Muscle of arm (tissue), 12 donors: ENCODE data around the gene NANS. TPM values are rescaled to one million over a fixed set of nuclear protein-coding genes. Genes with fewer than 3 reads are reported as not detected.

ENCODE experiments used
- DNase-seq: peaks from one replicate; pipeline ENCODE4 v3.0.0-alpha.2; 2013
- polyA plus RNA-seq, 12 donors: library from polyadenylated mRNA; unstranded; fragments of 120-200 nt; gene quantifications; one replicate each; pipeline ENCODE4 v1.2.1, GENCODE V29; 2013; ENCODE audit not compliant: insufficient read length in 12 of 12

The NANS gene
- polyA plus RNA-seq, 12 donors = 28.0 to 45.4 (median 33.4) TPM; not detected in 1

GRCh38 chr9:98034593-98035546, 21.7 kb upstream of the NANS start:
- peak; percentile 78 for DNase-seq

DNA sequence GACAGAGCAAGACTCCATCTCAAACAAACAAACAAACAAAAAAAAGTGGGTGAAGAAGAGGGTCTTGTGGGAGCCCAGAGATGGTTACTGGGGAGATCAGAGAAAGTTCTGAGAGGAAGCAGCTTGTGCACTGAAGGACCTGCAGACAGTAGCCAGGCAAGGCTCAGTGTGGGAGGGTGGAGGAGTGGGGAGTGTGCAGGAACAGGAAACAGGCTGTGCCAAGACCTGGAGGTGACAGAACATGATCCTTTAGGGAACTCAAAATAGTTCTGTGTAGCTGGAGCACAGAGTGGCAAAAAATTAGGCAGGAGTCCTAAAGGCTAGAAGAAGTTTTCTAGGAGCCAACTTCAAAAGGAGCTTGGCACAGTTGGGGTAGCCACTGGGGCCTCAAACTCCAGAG, 19.2 kb upstream of the NANS start:
- DNase-seq = no peak

DNA sequence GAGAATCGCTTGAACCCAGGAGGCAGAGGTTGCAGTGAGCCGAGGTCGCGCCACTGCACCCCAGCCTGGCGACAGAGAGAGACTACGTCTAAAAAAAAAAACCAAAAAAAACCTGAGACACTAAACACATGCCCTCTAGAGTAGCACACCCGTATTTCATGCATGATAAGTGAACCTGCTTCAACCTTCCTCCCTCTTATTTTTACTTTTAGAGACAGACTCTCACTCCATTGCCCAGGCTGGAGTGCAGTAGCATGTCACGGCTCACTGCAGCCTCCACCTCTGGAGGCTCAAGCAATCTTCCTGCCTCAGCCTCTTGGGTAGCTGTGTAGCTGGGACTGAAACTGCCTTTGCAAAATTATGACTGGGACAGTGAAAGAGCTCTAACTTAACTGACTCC, 17.6 kb upstream of the NANS start:
- no peak for DNase-seq

GRCh38 chr9:98039607-98040017, 16.9 kb upstream of the NANS start:
- DNase-seq = no peak

DNA sequence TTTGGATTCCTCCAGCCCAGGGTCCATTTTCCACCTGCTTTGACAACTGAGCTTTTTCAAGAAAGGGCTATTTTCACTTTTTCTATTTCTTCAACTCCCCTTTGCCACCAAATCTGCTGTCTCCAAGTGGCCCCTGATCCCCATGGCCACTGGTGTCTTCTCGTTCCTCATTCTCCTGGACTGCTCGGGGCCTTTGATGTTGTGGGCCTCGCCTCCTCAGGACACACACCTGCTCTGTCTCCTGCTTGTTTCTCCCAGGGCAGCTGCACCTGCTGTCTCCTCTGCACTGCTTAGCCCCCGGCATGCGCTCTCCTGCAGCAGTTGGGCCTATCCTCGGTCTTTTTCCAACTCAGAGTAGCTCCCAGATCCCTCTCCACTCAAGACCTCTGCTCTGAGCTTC, 16.3 kb upstream of the NANS start:
- no peak for DNase-seq

DNA sequence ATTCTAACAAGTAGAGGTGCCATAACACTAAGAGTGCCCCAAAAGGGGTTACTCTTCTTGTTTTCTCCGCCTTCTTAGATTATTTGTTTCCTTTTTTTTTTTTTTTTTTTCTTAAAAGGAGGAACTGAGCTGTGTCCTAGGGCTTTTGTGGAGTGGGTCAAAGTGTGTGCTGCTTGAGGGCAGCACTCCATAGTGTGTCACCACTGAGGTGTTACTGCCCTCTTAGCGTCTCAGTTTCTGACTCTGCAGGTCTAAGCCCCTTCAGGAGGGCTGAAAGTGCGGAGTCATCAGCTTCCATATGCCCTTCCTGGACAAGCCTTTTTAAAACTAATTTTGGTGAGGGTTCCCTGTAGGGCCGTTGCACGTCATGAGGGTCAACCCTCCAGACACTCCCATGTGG, 12.6 kb upstream of the NANS start:
- DNase-seq = no peak

GRCh38 chr9:98045234-98046179, 11.0 kb upstream of the NANS start:
- no peak for DNase-seq

GRCh38 chr9:98046180-98046543, 10.4 kb upstream of the NANS start:
- DNase-seq = no peak

- no peak for DNase-seq
Observed at GRCh38 chr9:98047002-98047401, 9.5 kb upstream of the NANS start.

GRCh38 chr9:98049288-98050072, 7.1 kb upstream of the NANS start:
- DNase-seq = no peak

- no peak for DNase-seq
Observed at GRCh38 chr9:98050351-98050750, 6.2 kb upstream of the NANS start.

DNA sequence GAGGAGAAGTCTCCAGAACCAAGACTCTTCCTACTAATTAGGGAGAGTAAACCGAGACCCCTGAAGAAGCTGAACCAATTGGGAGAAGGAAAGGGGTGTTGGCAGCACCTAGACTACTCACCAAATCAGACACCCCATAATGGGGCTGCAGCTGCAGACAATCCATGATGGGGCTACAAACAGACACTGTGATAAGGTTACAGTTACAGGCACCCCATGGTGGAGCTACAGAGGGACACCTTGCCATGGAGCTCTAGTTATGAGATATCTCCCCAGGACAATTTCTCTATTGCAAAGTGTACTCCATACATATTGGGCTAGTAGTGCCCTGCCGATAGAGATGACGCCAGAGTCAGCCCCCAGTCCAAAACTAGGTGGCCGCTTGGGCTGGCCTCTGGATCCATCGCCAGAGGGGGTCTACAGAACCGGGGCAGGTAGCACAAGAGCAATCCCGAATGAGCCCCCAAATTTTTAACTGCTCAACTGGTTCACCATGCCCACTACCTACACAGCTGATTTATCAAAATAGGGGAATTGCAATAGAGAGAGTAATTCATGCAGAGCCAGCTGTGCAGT, 2.1 kb upstream of the NANS start:
- DNase-seq = no peak

GRCh38 chr9:98057138-98057799, 737 bp downstream of the NANS start:
- peak; percentile 49 for DNase-seq

DNA sequence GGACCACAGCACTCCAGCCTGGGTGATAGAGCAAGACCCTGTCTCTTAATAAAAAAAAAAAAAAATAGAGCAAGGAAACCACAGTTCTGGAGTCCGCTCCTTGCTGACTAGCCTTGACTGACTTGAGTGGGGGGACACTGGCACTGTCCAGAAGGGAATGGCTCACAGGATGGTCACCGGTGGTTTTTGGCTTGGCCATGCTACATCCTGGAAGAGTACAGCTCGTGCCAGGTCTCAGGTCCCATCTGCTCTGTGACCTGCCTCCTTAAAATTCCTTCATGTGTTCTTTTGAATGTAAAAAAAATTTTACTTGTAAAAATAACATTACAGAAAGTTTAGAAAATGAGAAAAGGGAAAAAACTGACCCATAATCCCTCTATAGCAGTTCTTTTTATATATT, 5.6 kb downstream of the NANS start:
- DNase-seq = no peak

GRCh38 chr9:98064623-98065392, 8.3 kb downstream of the NANS start:
- no peak for DNase-seq

- DNase-seq = no peak
Observed at GRCh38 chr9:98066235-98066634, 9.7 kb downstream of the NANS start.

- no peak for DNase-seq
Observed at GRCh38 chr9:98067184-98067583, 10.7 kb downstream of the NANS start.

DNA sequence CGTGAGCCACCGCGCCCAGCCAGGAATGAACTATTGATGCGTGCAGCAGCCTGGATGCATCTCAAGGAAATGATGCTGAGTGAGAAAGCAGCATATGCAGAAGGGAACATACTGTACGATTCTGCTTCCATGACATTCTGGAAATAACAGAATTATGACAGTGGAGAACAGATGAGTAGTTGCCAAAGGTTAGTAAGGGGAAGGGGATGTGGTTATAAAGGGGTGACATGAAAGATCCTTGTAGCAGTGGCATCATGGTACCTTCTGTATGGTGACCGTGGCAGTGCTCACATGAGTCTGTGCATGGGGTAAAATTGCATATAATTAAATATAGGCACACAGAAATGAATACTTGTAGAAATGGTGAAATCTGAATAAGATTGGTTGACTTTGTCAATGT, 13.0 kb downstream of the NANS start:
- DNase-seq = no peak

DNA sequence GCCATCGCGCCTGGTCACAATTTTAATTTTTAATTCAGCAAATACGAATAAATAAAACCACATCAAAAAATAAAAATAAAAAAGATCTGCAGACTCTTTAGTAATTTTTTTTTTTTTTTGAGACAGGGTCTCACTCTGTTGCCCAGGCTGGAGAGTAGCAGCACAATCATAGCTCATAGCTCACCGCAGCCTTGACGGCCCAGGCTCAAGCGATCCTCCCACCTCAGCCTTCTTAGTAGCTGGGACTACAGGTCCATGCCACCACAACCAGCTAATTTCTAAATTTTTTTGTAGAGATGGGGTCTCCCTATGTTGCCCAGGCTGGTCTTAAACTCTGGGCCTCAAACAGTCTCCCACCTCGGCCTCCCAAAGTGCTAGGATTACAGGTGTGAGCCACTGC, 14.2 kb downstream of the NANS start:
- no peak for DNase-seq

DNA sequence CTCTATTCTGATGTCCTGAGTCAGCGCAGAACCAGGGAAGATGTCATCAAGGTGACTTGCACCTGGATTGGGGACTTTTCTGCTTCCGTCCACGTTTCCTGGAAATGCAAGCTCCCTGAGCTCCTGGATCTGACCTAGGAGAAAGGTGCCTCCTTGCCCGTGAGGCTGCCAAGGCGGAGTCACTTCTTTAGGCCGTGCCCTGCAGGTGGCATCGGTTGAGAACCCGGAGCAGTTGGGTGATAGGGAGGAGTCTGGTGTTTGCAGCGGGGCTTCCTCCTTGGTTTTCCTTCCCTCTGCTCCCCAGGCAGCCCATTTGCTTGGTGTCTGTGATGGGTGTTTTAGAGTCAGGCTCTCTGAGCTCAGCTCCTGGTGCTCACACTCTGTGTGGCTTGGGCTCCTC, 15.2 kb downstream of the NANS start:
- DNase-seq = no peak
